ENCODE measurements around the gene POLK.

POLK gene

DNA sequence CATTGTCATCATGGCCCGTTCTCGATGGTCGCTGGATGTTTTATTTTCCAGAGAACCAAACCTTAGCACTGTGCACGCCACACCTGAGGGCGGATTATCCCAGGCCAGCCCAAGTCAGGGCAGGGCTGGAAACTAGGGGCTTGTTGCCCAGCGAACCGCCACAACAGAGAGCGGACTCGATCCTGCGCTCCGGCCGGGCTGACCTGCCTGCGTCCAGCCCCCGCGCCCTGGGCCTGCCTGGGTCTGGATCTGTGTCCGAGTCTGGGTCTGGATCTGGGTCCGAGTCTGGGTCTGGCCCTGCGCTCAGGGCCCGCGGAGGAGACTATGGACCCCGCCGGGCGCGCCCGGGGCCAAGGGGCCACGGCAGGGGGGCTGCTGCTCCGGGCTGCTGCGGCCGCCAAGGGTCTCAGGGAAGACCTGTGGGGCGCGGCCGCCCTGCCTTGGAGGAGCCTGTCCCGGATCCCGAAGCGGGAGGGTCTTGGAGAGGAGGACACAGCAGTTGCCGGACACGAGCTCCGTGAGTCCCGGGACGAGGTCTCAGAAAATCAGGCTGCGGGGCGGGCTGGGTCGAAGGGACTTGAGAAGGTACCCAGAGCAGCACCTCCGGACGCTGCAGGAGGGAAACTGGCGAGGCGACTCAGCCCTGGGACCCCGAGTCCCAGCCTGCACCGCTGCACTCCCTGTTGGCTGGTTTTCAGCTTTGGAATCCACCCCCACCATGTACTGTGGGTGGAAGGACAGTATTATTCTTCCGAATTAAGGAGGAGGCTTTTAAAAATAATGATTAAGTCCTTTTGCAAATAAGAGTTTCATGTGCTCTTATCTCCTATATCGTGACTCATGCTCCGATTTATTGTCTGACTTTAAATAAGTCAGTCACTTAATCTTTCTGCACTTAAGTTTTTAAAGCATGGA, 99.9 kb downstream of the POLK start, which contains the start of gene ANKDD1B:
Gene ANKDD1B (plus strand): TSS at position 143 of the 915 bp plus-strand sequence. CDS start 182 bp downstream, at position 325.
- DNase-seq, result peak; percentile 58

DNA sequence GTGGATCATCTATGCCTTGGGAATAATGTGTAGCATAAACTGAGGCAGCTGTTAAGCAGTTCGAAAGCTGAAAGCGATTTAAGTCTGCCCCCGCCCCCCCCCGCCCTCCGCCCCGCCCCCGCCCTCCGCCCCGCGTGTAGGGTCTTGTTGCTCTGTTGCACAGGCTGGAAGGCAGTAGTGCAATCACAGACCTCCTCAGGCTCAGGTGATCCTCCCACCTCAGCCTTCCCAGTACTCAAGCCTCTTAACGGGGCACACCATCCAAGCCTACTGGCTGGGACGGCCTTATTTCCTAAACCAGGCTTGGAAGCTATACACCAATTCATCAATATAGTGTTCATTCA, 100.5 kb downstream of the POLK start:
- no peak for DNase-seq

DNA sequence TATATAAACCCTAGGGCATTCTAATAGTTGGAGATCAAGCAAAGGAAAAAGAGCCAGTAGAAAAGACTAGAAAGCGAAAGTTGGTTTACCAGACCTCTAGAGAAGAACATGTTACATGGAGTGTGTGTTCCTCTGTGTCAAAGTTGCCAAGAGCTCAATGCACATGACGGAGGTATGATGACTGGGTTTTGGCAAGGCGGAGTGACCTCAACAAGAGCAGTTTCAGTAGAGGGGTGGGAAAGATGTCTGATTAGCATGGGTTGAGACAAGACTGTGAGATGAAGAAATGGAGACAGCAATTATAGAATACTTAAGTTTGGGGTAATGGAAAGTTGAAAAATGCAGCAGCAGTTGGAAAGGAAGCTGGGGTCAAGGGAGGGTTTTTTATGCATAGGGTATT, 101.2 kb downstream of the POLK start:
- DNase-seq, result no peak

DNA sequence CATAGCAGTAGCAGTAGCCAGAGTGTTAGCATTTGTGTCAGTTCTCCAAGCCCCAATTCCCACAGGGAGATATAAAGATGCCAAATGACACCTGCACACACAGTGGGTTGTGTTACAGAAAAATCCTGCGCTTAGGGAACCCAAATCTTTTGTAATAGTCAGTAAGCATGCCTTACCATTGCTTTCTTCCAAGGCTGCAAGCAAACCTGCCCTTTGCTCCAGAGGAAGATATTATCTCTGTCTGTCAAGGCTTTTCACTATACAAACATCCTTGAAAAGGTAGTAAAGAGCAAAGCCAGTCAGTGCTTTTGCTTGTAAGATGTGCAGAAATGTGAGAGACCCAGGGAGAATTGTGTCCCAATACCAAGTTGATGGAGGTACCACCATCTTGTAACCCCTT, 102.5 kb downstream of the POLK start:
- no peak for DNase-seq

DNA sequence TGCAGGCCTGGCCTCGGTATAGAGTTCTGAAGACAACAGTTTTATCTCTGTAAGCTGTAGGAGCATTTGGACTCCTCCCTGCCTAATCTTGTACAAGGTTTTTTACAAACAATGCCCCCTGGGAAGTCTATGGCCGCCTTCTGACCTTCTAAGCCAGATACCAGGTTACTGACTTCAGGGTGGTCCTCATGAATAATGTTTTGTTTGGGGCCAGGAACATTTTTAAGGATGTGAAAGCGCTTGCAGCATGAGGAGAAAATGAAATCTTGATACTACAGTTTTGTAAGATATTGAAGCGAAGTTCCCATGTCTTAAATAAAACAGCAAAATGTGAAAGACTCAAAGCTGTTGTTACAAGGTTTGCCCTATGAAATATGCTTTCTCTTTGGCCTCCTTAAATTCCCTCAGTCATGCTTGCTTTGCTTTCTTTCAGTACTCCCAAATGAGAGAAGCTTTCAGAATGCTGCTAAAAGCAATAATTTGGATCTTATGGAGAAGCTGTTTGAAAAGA, 104.7 kb downstream of the POLK start:
- DNase-seq, result no peak

DNA sequence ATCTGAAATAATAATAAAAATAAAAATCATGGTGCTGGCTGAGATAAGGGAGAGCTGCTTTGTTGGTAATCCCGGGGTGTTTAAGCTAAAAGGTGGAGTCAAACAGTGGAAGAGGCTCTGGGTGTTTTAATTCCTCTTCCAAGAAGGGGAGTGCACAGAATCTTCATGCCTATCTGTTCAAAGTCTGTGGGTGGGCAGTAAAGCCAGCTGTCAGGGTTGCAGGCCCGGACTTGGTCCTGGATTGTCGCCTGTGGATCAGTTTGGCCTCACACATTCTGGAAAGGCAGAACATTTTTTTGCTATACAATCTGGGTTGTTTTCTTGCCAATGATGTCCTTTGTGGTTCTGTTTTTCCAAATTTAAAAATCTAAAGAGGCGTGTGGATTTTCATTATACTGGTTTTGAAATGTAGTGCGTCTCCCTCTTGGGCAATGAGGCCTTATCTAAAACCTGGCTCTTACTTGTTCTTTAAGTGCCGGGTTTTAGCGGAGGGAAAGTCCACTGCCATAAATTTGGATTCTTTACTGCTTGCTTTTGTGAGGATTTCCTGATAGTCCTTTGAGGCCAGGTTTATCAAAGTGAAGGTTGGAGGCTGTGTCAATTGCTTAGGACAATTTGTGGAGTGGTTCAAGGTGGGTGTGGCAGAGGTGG, 105.4 kb downstream of the POLK start:
- no peak for DNase-seq

DNA sequence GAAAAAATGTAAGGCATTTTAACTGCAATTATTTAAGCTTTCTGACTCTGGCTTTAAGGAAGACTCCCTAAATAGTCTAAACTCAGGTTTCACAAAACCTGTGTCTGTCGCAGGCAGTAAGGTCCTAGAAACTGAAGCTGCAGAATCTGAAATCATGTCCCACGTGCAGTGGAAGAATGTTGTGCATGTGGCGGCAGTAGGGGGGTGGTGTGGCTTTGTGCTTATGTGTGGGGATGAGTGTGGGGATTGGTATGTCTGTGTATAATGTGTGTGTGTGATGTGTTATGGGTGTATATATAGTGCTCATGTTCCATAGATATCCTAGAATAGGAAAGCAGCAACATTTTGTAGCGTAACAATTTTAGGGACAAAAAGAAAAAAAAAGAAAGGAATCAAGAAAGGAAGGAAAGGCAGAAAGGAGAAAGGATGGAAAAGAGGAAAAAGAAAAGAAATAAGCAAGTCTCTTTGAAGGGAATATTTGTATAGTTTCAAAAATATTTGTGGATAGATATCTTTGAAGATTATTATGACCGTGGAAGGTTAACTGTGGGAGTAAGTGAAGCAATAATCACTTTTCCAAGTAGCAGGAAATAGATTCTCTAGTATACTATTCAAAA, 106.2 kb downstream of the POLK start:
- DNase-seq, result no peak

DNA sequence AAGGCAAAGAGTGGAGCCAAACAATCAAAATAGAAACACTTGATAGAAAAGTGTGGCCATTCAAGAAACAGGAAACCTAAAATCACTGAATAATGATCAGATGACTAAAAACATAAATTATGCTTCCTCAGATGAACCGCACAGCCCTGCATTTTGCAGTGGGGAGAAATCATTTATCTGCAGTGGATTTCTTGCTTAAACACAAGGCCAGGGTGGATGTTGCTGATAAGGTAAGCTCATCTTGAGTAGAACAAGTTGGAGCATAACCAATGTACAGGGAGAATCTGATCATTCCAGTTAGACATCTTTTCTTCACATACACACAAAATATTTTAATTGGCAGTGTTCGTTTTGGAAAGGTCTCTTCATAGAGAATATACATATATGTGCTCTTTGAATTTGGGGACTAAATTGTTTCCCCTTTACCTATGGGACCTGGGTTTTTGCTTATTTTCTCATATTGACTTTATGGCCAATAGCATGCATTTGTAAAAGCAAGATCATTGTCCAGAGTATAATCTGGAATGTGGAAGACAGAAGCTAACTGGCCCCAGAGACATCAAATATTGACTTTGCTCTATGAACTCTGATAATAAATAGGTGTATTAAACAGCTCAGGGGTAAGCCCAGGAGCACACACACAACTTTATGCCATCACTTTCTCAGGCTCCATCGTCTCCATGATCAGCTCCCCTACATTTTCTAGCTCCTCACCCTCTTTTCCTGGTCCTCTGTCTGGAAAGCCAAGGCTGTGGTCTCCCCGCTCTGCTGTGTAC, 108.7 kb downstream of the POLK start:
- no peak for DNase-seq

DNA sequence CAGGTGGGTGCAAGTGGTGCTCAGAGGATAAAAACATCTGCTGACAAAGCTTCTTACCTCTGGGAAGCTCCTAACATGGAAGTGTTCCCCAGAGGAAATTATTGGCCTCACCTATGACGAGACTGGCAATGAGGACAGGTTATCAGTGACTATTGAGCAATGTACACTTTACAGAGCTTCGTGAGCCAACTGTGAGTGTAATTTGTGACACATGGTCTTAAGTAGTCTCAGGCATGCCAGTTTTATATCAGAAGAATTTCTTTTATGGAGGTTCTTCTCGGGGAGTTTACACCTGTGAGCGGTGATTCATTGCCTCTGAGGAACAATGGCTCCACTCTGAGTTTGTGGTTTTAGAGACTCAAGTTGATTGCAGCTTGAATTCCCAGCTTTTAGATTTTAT, 110.9 kb downstream of the POLK start:
- DNase-seq, result no peak

DNA sequence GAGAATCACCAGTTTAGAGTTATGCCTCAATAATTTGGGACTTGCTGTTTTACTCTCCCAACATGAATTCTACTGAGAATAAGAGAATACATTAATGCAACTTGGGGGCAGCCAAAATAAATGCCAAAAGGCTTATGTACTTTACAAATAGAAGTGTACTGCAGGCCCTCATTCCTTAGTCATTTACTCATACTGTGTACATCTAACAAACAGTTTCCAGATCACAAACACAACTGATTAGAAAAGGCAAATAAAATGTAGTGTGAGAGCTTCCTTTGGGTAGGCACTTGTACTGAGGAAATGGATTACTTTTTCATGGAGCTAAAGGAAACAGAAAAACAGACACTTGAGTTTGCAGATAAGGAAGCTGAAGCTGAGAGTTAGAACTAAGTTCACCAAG, 112.2 kb downstream of the POLK start:
- no peak for DNase-seq

DNA sequence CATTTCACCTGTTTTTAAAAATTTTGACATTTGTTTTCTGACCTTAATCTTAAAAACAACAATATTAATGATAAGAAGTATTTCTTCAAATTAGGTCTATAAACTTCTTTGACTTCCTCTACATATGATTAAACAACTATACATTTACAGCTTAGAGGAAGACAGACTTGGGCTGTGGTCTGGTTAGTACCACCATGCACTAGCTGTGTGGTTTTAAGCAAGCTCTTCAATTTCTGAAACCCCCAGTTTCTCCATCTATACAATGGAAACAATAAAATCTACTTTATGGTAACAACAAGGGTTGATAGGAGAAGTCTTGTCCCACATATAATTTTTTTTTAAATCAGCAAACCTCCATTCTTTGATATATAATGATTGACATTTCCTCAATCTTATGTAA, 115.3 kb downstream of the POLK start:
- no peak for DNase-seq

DNA sequence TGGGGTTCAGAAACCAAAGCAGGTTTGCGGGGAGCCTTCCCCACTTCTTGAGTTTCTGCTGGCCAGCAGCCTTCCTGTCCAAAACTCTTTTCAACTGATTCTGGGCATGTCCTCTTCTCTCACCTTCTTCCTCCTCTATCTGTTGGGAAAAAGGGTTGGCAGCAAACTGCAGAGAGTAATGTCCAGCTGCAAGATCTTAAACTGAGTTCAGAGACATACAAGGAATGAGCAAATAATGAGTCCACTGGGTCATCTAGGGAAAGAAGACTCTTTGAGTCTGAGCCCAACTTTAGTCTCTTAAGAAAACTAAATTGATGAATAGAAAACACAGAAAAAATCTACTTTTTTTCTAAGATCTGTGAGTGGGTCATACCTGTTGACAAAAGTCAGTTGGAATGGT, 116.1 kb downstream of the POLK start:
- no peak for DNase-seq

DNA sequence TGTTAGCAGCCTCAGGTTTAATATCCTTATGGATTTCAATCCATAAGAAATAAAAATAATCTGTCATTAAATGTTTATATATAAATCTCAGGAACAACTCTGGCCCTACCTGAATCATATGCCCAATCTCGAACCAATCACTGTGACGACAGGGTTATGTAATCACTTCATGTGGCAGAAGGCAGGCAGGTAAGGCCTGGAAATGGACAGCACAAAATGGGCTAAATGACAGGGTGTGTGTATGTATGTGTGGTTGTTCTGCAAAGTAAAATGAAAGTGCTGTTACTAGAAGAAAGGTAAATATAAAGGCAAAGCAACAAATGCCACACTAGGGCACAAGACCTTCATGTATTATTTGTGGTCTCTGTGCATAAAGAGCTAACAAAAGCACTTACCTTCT, 119.2 kb downstream of the POLK start:
- no peak for DNase-seq

DNA sequence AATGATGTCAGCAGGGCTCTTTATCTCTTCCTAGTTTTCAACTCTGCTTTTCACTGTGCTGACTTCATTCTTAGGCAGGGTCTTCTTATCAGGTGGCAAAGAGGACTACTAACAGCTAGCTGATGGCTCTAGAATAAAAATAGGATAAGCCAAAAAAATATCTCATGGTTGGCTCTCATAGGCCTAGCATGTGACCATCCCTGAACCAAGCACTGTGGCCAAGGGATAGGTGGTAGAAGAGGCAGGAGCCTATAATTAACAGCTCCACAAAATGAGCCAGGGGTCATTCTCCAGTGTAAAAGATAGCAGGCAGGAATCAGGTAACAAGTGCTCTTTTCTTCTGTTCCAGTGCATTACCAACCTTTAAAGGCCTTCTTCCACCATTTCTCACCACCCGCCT, 120.6 kb downstream of the POLK start:
- DNase-seq, result no peak

DNA sequence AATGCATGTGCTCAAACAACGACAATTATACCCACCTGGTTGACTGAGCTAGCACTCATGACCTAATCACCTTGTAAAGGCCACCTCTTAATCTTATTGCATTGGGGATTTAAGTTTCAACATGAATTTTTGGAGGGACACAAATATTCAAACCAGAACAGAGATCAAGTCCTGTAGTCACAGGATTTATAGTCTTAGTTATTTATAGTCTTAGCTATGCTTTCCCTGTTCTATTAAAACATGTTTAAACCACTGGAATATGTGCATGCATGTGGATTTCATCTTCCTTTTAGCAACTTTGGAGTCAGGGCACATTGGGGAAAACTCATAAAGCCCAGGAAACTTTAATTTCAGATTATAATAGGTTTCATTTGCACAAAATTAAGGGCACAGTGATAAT, 126.3 kb downstream of the POLK start:
- no peak for DNase-seq

DNA sequence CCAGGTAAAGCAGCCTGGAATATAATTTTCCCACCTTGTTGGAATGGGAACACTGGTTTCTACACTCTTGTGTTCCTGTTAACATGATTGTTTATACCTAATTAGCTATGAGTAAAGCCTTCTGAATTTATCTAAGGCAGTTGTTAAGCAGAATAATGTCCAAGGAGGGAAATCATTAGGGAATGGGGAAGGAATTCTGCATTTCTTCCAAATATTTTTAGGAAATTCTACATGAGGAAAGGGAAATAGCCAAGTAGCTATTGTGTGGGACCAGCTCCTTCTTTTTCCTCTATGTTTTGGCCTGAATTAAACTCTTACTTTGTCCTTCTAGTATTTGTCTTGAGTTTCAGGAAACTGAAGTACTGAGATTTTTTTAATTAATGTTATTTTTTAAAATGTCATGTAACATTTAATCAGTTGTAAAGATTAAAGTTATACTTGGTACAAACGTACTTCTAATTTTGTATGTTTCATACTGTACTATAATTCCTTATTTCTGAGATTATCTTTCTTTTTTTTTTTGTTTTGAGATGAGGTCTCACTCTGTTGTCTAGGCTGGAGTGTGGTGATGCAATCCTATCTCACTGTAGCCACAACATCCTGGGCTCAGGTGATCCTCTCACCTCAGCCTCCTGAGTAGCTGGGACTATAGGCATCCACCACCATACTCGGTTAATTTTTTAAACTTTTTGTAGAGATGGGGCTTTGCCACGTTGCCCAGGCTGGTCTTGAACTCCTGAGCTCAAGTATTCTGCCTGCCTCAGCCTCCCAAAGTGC, 128.0 kb downstream of the POLK start:
- no peak for DNase-seq

DNA sequence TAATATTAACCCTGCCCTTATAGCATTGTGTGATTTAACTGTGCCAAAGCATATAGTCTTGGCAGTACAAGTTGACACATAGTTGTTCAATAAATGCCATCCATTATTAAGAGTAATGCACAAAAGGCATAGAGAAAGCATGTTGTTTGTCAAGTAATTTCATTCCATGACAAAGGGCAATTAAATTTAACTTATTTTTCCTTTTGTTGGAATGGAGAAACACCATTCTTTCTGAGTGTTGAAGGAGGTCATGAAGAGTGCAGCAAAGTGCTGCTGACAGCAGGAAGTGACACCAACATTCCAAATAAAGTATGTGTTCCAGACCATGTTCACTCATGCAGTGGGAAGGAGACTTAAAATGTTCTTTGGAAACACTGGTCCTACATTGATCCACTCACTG, 128.7 kb downstream of the POLK start:
- DNase-seq, result no peak

DNA sequence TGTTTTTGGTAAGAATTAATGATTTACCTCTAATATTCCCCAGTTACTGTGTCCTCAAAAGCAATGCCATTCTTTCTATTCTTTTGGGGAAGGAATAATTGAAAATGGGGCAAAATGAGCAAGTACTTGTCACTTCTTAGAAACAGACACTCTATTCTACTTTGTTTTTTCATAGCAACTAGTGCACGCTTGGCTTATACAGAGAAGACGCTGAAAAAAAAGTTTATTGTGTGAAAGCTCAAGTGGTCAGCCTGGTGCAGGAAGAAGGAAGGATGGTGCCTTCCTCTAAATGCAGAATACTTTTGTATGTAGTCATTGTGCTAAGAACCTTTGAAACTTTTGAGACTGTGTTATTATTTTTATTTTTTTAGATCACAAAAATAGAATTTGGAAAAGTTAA, 129.1 kb downstream of the POLK start:
- no peak for DNase-seq

DNA sequence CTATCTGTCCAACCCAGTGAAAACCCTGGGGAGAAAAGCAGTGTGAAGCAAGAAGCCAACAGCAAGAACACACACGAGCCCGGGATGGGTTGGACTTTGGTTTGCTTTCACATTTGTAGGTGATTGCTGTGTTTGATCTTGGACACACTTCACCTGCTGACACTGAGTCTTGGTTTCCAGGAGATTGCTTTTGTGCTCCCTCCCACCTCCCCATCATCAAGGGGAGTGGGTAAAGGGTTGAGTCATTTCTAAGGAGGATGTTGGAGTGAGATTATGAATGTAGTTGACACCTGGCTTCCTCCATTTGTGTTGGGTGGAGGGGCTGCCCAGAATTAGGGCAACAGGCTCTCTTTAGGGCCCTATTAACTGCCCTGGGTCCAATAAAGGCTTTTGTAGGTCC, 137.0 kb downstream of the POLK start:
- no peak for DNase-seq

All from activated CD8-positive, alpha-beta memory T cell treated with anti-CD3 and anti-CD28 coated beads, Interleukin-2, amount 50 U/mL, for 48 hours (primary cell).